Activated CD4-positive, alpha-beta T cell treated with anti-CD3 and anti-CD28 coated beads, Interleukin-2, amount 10 ng/mL, durations not matched to agents 24 days and 14 days (primary cell): ENCODE data around the gene INPP5A. TPM values are rescaled to one million over a fixed set of nuclear protein-coding genes. Genes with fewer than 3 reads are reported as not detected.

Experiments used
- DNase-seq: peaks from one replicate; pipeline ENCODE4 v3.0.0; 2022
- H3K27ac Mint-ChIP-seq: one replicate; pipeline ENCODE4 v1.8.0; 2022; ENCODE audit warnings: mild to moderate bottlenecking, mixed read lengths
- H3K27me3 Mint-ChIP-seq: one replicate; pipeline ENCODE4 v1.8.0; 2022; ENCODE audit warnings: mixed read lengths
- H3K36me3 Mint-ChIP-seq: one replicate; pipeline ENCODE4 v1.8.0; 2022; ENCODE audit warnings: low read depth, mild to moderate bottlenecking, mixed read lengths
- H3K4me1 Mint-ChIP-seq: one replicate; pipeline ENCODE4 v1.8.0; 2021; ENCODE audit warnings: mixed read lengths
- H3K4me3 Mint-ChIP-seq: one replicate; pipeline ENCODE4 v1.8.0; 2022; ENCODE audit warnings: mild to moderate bottlenecking, moderate library complexity, mixed read lengths
- H3K9me3 Mint-ChIP-seq: one replicate; pipeline ENCODE4 v1.8.0; 2021; ENCODE audit warnings: mixed read lengths
- intact Hi-C: fragments of 100-400 bp; cut with micrococcal nuclease; formaldehyde crosslinking; loops from one replicate; pipeline ENCODE4 v1.15.1; 2023
- total RNA-seq: library from RNA; stranded (reverse); gene quantifications from 2 replicates; pipeline ENCODE4 v1.2.3, GENCODE V29; 2022

INPP5A gene
- total RNA-seq, 1 donor from 2014 or later = 10.3 TPM

- no peak overlapping the region for H3K27ac Mint-ChIP-seq
- no peak for DNase-seq
- H3K36me3 Mint-ChIP-seq = peaks cover 16% of the 10 kb centered on the region
- H3K9me3 Mint-ChIP-seq = peaks cover 12% of the 10 kb centered on the region
- intact Hi-C loops = no loop called here
- H3K4me1 Mint-ChIP-seq = no peaks in the 10 kb centered on the region
- no peaks in the 10 kb centered on the region for H3K27me3 Mint-ChIP-seq
- H3K4me3 Mint-ChIP-seq = no peak overlapping the region
These were observed 177.6 kb downstream of the INPP5A start for GRCh38 chr10:132714986-132715775.

GRCh38 chr10:132715776-132716680 lies 178.4 kb downstream of the INPP5A start:
- H3K27ac Mint-ChIP-seq = no peak overlapping the region
- H3K4me3 Mint-ChIP-seq = no peak overlapping the region
- H3K4me1 Mint-ChIP-seq = no peaks in the 10 kb centered on the region
- no peaks in the 10 kb centered on the region for H3K27me3 Mint-ChIP-seq
- H3K9me3 Mint-ChIP-seq = peaks cover 12% of the 10 kb centered on the region
- H3K36me3 Mint-ChIP-seq = peaks cover 12% of the 10 kb centered on the region
- no peak for DNase-seq
- intact Hi-C loops = no loop called here

- Mint-ChIP-seq H3K27me3 (no peaks in the 10 kb centered on the region), H3K4me3 (no peak overlapping the region), H3K27ac (no peak overlapping the region), H3K4me1 (no peaks in the 10 kb centered on the region), H3K36me3 (peaks cover 10% of the 10 kb centered on the region), H3K9me3 (peaks cover 11% of the 10 kb centered on the region)
- intact Hi-C loops = no loop called here
- DNase-seq = no peak
These were observed 179.3 kb downstream of the INPP5A start for GRCh38 chr10:132716691-132717490.

GRCh38 chr10:132721725-132722124 lies 184.1 kb downstream of the INPP5A start:
- DNase-seq = no peak
- no peaks in the 10 kb centered on the region for H3K4me1 Mint-ChIP-seq
- H3K27ac Mint-ChIP-seq = no peak overlapping the region
- no peaks in the 10 kb centered on the region for H3K27me3 Mint-ChIP-seq
- H3K9me3 Mint-ChIP-seq = no peaks in the 10 kb centered on the region
- no peaks in the 10 kb centered on the region for H3K36me3 Mint-ChIP-seq
- no peak overlapping the region for H3K4me3 Mint-ChIP-seq
- intact Hi-C loops = no loop called here

GRCh38 chr10:132722394-132723329 lies 185.1 kb downstream of the INPP5A start:
- Mint-ChIP-seq H3K4me3 (no peak overlapping the region), H3K27ac (no peak overlapping the region), H3K4me1 (no peaks in the 10 kb centered on the region), H3K27me3 (no peaks in the 10 kb centered on the region), H3K9me3 (no peaks in the 10 kb centered on the region), H3K36me3 (no peaks in the 10 kb centered on the region)
- intact Hi-C loops = no loop called here
- no peak for DNase-seq

GRCh38 chr10:132723330-132723970 lies 185.9 kb downstream of the INPP5A start:
- H3K27ac Mint-ChIP-seq = no peak overlapping the region
- DNase-seq = no peak
- H3K4me3 Mint-ChIP-seq = no peak overlapping the region
- no peaks in the 10 kb centered on the region for H3K27me3 Mint-ChIP-seq
- no peaks in the 10 kb centered on the region for H3K9me3 Mint-ChIP-seq
- H3K36me3 Mint-ChIP-seq = no peaks in the 10 kb centered on the region
- no peaks in the 10 kb centered on the region for H3K4me1 Mint-ChIP-seq
- intact Hi-C loops = no loop called here

GRCh38 chr10:132724446-132724845 lies 186.9 kb downstream of the INPP5A start:
- no peaks in the 10 kb centered on the region for H3K36me3 Mint-ChIP-seq
- H3K9me3 Mint-ChIP-seq = no peaks in the 10 kb centered on the region
- H3K27me3 Mint-ChIP-seq = no peaks in the 10 kb centered on the region
- H3K27ac Mint-ChIP-seq = no peak overlapping the region
- intact Hi-C loops = no loop called here
- DNase-seq = no peak
- H3K4me3 Mint-ChIP-seq = no peak overlapping the region
- H3K4me1 Mint-ChIP-seq = no peaks in the 10 kb centered on the region

- no peaks in the 10 kb centered on the region for H3K9me3 Mint-ChIP-seq
- H3K36me3 Mint-ChIP-seq = no peaks in the 10 kb centered on the region
- no peak for DNase-seq
- no peaks in the 10 kb centered on the region for H3K4me1 Mint-ChIP-seq
- intact Hi-C loops = no loop called here
- H3K4me3 Mint-ChIP-seq = no peak overlapping the region
- H3K27ac Mint-ChIP-seq = no peak overlapping the region
- no peaks in the 10 kb centered on the region for H3K27me3 Mint-ChIP-seq
These were observed 187.6 kb downstream of the INPP5A start for GRCh38 chr10:132725202-132725601.

- no peaks in the 10 kb centered on the region for H3K4me1 Mint-ChIP-seq
- no peaks in the 10 kb centered on the region for H3K36me3 Mint-ChIP-seq
- no peak overlapping the region for H3K27ac Mint-ChIP-seq
- intact Hi-C loops = no loop called here
- H3K27me3 Mint-ChIP-seq = no peaks in the 10 kb centered on the region
- H3K9me3 Mint-ChIP-seq = no peaks in the 10 kb centered on the region
- no peak overlapping the region for H3K4me3 Mint-ChIP-seq
- no peak for DNase-seq
These were observed 188.6 kb downstream of the INPP5A start for GRCh38 chr10:132726194-132726593.

GRCh38 chr10:132726951-132727350 lies 189.4 kb downstream of the INPP5A start:
- Mint-ChIP-seq H3K4me3 (no peak overlapping the region), H3K4me1 (no peaks in the 10 kb centered on the region), H3K9me3 (no peaks in the 10 kb centered on the region), H3K27me3 (no peaks in the 10 kb centered on the region), H3K27ac (no peak overlapping the region), H3K36me3 (no peaks in the 10 kb centered on the region)
- no peak for DNase-seq
- intact Hi-C loops = no loop called here

GRCh38 chr10:132727411-132727810 lies 189.8 kb downstream of the INPP5A start:
- no peak overlapping the region for H3K4me3 Mint-ChIP-seq
- no peaks in the 10 kb centered on the region for H3K4me1 Mint-ChIP-seq
- H3K27me3 Mint-ChIP-seq = no peaks in the 10 kb centered on the region
- no peaks in the 10 kb centered on the region for H3K9me3 Mint-ChIP-seq
- intact Hi-C loops = no loop called here
- no peak for DNase-seq
- no peak overlapping the region for H3K27ac Mint-ChIP-seq
- H3K36me3 Mint-ChIP-seq = no peaks in the 10 kb centered on the region

- Mint-ChIP-seq H3K4me3 (no peak overlapping the region), H3K4me1 (no peaks in the 10 kb centered on the region), H3K27me3 (no peaks in the 10 kb centered on the region), H3K27ac (no peak overlapping the region), H3K36me3 (no peaks in the 10 kb centered on the region), H3K9me3 (no peaks in the 10 kb centered on the region)
- intact Hi-C loops = no loop called here
- no peak for DNase-seq
These were observed 190.7 kb downstream of the INPP5A start for GRCh38 chr10:132728321-132728720.
